ENCODE measurements around the gene PGM1. TPM values are rescaled to one million over a fixed set of nuclear protein-coding genes. Genes with fewer than 3 reads are reported as not detected.

The PGM1 gene
- total RNA-seq, 1 donor = 128 TPM

- Histone ChIP-seq H3K79me2 (ENCODE audit: insufficient read depth, low read length) (no peaks in the 10 kb centered on the region), H3K9me3 (ENCODE audit: low read depth, low read length) (no peaks in the 10 kb centered on the region), H3K27ac (ENCODE audit: low read depth, low read length) (peak overlapping the region; percentile 95), H2AFZ (ENCODE audit: low read length) (no peak overlapping the region), H4K20me1 (ENCODE audit: insufficient read depth, low read length) (no peaks in the 10 kb centered on the region), H3K36me3 (ENCODE audit: insufficient read depth, low read length) (no peaks in the 10 kb centered on the region), H3K4me3 (ENCODE audit: insufficient read depth, low read length) (no peak overlapping the region), H3K4me2 (ENCODE audit: insufficient read depth, low read length) (no peak overlapping the region), H3K4me1 (ENCODE audit: insufficient read depth, low read length) (peaks cover 9% of the 10 kb centered on the region), H3K27me3 (ENCODE audit: insufficient read depth, low read length) (no peaks in the 10 kb centered on the region)
- no peak for TF ChIP-seq CTCF (IDR thresholded peaks at IDR 0.05; ENCODE audit: extremely low read depth, low read depth, low read length)
- no peak for DNase-seq (ENCODE audit: insufficient read length, low spot score, missing footprints)
Measured at GRCh38 chr1:63548877-63549276, 44.3 kb upstream of the PGM1 start.

GRCh38 chr1:63555480-63555879 is 37.7 kb upstream of the PGM1 start:
- Histone ChIP-seq H3K27me3 (ENCODE audit: insufficient read depth, low read length) (no peaks in the 10 kb centered on the region), H3K79me2 (ENCODE audit: insufficient read depth, low read length) (no peaks in the 10 kb centered on the region), H3K4me3 (ENCODE audit: insufficient read depth, low read length) (no peak overlapping the region), H3K4me2 (ENCODE audit: insufficient read depth, low read length) (no peak overlapping the region), H3K36me3 (ENCODE audit: insufficient read depth, low read length) (no peaks in the 10 kb centered on the region), H3K9me3 (ENCODE audit: low read depth, low read length) (no peaks in the 10 kb centered on the region), H2AFZ (ENCODE audit: low read length) (no peak overlapping the region), H3K4me1 (ENCODE audit: insufficient read depth, low read length) (no peaks in the 10 kb centered on the region), H3K27ac (ENCODE audit: low read depth, low read length) (no peak overlapping the region), H4K20me1 (ENCODE audit: insufficient read depth, low read length) (no peaks in the 10 kb centered on the region)
- no peak for TF ChIP-seq CTCF (IDR thresholded peaks at IDR 0.05; ENCODE audit: extremely low read depth, low read depth, low read length)
- DNase-seq (ENCODE audit: insufficient read length, low spot score, missing footprints) = no peak

GRCh38 chr1:63557365-63557987 is 35.7 kb upstream of the PGM1 start:
- Histone ChIP-seq H2AFZ (ENCODE audit: low read length) (peak overlapping the region; percentile 35), H3K4me2 (ENCODE audit: insufficient read depth, low read length) (no peak overlapping the region), H3K27ac (ENCODE audit: low read depth, low read length) (no peak overlapping the region), H3K79me2 (ENCODE audit: insufficient read depth, low read length) (no peaks in the 10 kb centered on the region), H3K4me3 (ENCODE audit: insufficient read depth, low read length) (no peak overlapping the region), H3K36me3 (ENCODE audit: insufficient read depth, low read length) (peaks cover 2% of the 10 kb centered on the region), H3K9me3 (ENCODE audit: low read depth, low read length) (no peaks in the 10 kb centered on the region), H3K4me1 (ENCODE audit: insufficient read depth, low read length) (no peaks in the 10 kb centered on the region), H3K27me3 (ENCODE audit: insufficient read depth, low read length) (no peaks in the 10 kb centered on the region), H4K20me1 (ENCODE audit: insufficient read depth, low read length) (no peaks in the 10 kb centered on the region)
- TF ChIP-seq CTCF (IDR thresholded peaks at IDR 0.05; ENCODE audit: extremely low read depth, low read depth, low read length) = peak; percentile 82
- DNase-seq (ENCODE audit: insufficient read length, low spot score, missing footprints) = no peak

- H3K27me3 ChIP-seq (ENCODE audit: insufficient read depth, low read length) = no peaks in the 10 kb centered on the region
- H3K4me2 ChIP-seq (ENCODE audit: insufficient read depth, low read length) = no peak overlapping the region
- no peak overlapping the region for H3K27ac ChIP-seq (ENCODE audit: low read depth, low read length)
- no peak for TF ChIP-seq CTCF (IDR thresholded peaks at IDR 0.05; ENCODE audit: extremely low read depth, low read depth, low read length)
- no peaks in the 10 kb centered on the region for H3K4me1 ChIP-seq (ENCODE audit: insufficient read depth, low read length)
- H3K4me3 ChIP-seq (ENCODE audit: insufficient read depth, low read length) = no peak overlapping the region
- no peak overlapping the region for H2AFZ ChIP-seq (ENCODE audit: low read length)
- H3K36me3 ChIP-seq (ENCODE audit: insufficient read depth, low read length) = peaks cover 2% of the 10 kb centered on the region
- no peak for DNase-seq (ENCODE audit: insufficient read length, low spot score, missing footprints)
- H4K20me1 ChIP-seq (ENCODE audit: insufficient read depth, low read length) = no peaks in the 10 kb centered on the region
- H3K9me3 ChIP-seq (ENCODE audit: low read depth, low read length) = no peaks in the 10 kb centered on the region
- no peaks in the 10 kb centered on the region for H3K79me2 ChIP-seq (ENCODE audit: insufficient read depth, low read length)
Measured at GRCh38 chr1:63559357-63559756, 33.9 kb upstream of the PGM1 start.

Data from osteoblast (primary cell).